Smooth muscle cell of the brain vasculature (primary cell): Measurements from ENCODE around the gene RBBP4.
A peak's percentile ranks its signal among the peaks of the same experiment; 100 is the strongest.
"Not testable (repeated sequence)": the region's sequence is repeated elsewhere in the genome, so short reads cannot be mapped to it uniquely, and the experiment has no call there.

ENCODE experiments used
- DNase-seq: peaks from one replicate; pipeline ENCODE4 v3.0.0-alpha.2; 2012; ENCODE audit warnings: low read depth, low spot score

The RBBP4 gene

DNA sequence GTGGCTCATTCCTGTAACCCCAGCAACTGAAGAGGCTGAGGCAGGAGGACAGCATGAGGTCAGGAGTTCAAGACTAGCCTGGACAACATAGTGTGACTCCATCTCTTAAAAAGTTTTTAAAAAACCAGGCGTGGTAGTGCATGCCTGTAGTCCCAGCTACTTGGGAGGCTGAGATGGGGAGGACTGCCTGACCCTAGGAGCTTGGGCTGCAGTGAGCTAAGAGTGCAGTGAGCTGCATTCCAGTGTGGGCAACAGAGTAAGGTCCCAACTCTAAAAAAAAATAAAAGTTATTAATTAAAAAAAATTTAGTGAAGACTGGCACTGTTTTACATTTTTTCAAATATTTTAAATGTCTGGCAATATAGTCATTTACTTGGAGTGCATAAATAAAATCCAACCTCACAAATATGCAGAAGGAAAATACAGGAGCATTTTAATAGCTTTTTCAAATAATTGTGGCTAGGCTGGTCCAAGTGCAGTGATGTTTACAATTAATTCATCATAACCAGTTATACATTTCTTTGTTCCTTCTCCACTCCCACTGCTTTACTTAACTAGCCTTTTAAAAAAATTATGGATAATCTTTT, 11.4 kb upstream of the RBBP4 start:
- no peak for DNase-seq

DNA sequence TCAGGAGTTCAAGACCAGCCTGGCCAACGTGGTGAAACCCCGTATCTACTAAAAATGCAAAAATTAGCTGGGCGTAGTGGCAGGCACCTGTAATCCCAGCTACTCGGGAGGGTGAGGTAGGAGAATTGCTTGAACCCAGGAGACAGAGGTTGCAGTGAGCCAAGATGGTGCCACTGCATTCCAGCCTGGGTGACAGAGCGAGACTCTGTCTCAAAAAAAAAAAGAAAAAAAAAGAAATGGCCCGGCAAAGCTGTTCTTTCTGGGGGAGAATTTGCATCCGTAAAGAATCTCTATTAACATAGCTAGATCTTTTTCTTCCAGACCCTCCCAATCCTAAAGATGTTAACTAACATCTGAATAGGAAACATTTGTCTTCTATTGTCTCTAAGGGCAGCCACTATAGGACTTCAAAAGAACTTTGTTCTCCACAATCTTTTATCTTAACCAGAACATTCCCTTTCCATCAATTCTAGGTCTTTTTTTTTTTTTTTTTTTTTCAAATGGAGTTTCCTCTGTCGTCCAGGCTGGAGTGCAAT, 8.6 kb upstream of the RBBP4 start:
- not testable (repeated sequence) for DNase-seq

DNA sequence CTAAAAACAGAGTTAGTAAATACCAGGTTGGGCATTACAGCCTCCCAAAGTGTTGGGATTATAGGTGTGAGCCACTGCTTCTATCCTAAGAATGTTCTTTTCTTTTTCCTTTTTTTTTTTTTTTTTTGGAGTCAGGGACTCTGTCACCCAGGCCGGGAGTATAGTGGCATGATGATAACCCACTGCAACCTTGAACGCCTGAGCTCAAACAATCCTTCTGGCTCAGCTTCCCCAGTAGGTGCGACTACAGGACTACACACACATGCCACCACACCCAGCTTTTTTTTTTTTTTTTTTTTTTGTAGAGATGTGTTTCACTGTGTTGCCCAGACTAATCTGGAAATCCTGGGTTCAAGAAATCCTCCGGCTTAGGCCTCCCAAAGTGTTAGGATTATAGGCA, 6.6 kb upstream of the RBBP4 start:
- DNase-seq: no peak

DNA sequence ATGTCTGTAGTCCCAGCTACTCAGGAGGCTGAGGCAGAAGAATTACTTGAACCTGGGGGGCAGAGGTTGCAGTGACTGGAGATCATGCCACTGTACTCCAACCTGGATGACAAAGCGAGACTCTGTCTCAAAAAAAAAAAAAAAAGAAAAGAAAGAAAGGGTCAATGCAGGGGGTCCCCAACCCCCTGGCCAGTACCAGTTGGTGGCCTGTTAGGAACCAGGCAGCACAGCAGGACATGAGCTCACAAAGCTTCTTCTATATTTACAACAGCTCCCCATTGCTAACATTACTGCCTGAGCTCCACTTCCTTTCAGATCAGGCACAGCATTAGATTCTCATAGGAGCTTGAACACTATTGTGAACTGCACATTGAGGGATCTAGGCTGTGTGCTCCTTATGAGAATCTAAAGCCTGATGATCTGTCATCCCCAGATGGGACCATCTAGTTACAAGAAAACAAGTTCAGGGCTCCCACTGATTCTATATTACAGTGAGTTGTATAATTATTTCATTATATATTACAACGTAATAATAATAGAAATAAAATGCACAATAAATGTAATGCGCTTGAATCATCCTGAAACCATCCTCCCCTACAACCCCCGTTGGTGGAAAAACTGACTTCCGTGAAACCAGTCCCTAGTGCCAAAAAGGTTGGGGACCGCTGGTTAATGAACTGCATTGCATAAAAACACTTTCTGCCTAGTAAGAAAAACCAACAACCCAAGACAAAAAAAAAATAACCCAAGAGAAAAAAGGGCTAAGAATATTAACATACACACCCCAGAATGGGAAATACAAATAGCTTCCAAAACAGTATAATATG, 3.5 kb upstream of the RBBP4 start:
- DNase-seq: no peak

DNA sequence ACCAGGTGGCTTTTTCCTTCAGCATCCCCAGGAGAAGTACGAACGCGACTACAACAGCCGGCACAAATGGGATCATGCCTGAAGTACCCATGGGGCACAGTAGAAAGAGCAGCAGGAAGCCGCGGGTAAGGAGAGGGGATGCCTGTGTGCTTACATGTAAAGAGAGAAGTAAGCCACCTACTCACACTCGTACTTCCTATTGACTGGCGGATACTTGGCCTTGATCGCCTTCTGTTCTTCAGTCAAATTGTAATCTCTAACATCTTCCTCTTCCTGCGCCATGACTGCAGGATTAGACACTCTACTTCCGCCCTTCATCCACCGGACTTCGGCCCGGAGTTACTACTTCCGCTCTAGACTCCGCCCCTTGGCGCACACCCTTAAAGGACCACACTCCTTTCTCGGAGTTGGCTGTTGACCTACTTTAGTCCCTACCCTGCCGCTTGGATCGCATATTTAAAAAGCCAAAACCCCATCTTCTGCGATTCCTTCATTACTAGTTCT, 708 bp upstream of the RBBP4 start, which contains the start of gene ZBTB8OS:
Gene ZBTB8OS (minus strand): TSS at position 303 of the 504 bp plus-strand sequence. CDS start 21 bp downstream, at position 282.
- DNase-seq: peak; percentile 82

DNA sequence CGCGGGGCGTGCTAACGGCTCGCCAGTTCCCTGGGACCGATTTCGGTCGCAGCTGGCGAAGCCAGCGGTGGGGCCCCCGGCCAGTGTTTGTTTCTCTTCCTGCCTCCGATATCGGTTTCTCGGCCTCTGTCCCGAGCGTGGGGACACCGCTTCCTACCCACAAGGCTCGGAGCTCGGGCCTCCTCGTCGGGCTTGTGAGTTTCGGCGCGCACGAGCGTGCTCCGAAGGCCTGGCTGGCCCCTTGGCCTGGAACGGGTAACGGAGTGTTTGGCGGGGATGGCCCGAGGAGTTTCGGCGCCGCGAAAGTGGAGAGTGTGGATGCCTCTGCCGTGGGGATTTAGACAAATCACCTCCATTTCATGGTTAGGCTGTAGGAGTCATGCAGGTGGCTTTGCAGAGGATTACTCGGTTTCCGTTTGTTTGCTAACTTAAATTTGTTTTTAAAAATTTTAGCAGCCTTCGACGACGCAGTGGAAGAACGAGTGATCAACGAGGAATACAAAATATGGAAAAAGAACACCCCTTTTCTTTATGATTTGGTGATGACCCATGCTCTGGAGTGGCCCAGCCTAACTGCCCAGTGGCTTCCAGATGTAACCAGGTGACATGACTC, 559 bp downstream of the RBBP4 start:
- DNase-seq: no peak

DNA sequence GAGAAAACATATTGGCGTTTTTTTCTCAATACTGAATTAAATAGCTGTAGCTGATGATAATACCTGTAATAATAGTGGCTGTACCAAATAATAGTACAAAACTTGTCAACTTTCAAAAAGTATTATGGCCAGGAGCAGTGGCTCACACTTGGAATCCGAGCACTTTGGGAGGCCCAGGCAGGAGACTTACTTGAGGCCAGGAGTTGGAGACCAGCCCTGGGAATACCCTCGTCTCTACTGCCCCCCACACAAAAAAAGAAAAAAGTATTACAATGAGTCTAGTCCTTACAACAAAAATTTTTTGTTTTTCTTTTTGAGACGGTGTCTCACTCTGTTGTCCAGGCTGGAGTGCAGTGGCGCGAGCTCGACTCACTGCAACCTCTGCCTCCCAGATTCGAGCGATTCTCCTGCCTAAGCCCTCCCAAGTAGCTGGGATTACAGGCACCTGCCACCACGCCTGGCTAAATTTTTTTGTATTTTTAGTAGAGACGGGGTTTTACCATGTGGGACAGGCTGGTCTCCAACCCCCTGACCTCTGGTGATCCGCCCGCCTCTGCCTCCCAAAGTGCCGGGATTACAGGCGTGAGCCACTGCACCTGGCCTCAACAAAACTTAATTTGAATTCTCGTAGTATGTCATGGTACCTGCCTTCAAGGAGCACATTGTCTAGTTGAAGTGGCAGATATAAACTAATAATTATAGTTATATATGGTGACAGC, 1.4 kb downstream of the RBBP4 start:
- DNase-seq: no peak

DNA sequence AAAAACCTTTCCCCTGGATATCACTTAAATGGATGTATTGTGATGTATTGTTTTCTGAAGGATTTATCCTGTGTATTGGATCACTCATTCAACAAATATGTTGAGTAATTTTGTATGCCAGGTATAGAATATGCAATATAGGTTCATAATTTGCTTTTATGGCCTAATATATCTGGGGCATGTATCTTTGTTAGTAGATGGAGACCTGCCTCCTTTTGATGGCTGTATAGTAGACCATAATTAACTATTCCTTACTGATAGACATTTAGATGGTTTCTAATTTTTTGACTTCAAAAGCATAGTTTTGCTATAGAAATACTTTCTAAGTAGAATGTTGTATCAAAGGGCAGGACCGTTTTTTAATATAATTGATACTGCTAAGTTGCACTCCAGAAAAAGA, 8.6 kb downstream of the RBBP4 start:
- no peak for DNase-seq

DNA sequence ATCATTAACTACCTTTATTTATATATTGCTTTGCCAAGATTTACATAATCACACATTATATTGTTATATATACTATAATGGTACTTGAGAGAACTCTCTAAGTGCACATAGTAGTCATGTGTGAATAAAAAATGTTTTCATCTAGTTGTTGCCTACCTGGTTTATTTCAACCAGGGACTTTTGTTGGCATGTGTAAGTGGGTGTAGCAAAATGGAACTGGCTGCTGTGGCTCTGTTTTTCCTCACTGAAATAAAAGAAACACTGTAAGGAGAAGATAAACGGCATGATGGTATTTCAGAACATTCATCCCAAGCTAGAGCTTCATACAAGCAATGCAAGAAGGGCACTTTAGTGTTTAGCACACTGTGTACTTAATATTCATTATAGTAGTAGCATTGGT, 14.9 kb downstream of the RBBP4 start:
- DNase-seq: no peak

DNA sequence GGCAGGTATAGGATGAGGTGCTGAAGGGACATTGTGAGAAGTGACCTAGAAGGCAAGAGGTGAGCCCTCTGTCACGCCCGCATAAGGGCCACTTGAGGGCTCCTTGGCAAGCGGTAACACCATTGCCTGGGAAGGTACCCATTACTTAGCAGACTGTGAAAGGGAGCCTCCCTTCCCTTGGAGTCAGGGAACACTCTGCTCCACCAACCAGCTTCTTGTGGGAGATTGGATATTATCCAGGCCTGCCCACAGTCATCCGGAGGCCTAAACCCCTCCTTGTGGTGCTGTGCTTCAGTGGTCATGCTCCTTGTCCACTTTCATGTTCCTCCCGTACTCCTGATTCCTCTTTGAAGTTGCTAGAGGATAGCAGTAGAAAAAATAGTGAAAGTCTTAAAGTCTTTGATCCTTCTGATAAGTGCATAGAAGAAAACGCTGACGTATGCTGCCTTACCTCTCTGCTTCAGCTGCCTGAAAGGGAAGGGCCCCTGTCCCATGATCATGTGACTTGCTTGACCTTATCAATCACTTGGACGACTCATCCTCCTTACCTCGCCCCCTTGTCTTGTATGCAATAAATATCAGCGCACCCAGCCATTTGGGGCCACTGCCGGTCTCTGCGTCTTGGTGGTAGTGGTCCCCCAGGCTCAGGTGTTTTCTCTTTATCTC, 16.0 kb downstream of the RBBP4 start:
- DNase-seq: no peak

DNA sequence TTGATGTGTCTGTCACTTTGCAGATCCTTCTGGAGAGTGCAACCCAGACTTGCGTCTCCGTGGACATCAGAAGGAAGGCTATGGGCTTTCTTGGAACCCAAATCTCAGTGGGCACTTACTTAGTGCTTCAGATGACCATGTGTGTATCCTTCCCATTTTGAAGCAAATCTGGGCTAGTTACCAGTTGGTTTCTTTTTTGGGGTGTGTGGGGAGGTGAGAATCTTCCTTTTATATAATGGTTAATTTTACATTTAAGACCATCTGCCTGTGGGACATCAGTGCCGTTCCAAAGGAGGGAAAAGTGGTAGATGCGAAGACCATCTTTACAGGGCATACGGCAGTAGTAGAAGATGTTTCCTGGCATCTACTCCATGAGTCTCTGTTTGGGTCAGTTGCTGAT, 17.7 kb downstream of the RBBP4 start:
- not testable (repeated sequence) for DNase-seq

DNA sequence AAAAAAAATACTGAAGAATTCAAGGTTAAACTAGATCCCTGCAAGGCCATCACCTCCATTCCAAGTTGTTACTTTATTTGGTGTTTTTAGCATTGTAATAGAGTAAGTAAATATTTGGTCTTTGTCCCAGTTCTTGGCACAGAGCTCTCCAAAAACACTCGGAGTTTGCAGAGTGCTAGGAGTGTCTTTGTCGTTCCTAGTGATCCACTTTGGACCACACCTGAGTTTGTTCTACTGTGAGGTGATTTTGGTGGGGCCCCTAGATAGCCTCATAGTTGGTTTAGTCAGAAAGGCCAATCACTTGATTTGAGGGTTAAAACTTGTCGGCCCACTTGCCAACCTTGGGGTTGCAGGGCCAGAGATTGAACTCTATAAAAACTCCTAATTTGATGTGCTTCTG, 25.9 kb downstream of the RBBP4 start:
- DNase-seq: no peak

DNA sequence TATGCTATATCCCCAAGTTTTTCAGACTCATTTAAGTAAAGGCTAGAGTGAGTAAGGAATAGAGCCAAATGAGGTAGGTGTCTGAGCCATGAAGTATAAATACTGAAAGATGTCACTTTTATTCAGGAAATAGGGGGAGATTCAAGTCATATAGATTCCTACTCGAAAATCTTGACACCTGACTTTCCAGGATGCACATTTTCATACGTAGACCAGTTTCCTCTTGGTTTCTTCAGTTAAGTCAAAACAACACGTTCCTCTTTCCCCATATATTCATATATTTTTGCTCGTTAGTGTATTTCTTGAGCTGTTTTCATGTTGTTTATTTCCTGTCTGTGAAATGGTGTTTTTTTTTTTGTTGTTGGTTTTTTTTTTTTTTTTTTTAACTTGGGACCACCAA, 29.0 kb downstream of the RBBP4 start:
- not testable (repeated sequence) for DNase-seq

DNA sequence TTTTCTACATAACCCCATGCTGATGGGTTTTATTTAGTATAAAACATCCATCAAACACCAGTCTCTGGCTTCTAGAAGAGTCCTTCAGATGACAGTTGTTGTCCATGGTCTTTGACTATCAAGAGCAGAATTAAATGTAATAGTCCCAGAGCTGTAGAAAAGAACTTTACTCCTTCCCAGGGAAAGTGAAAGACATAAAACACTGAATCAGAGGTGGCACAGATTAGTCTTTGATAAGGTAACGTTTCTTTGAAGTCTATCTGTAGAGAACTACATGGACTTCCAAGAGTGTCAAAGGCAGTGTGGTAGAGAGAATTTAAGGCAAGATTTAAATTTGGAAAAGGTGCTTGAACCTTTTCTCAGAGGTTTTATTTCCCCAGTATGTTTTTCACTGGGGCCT, 29.6 kb downstream of the RBBP4 start:
- DNase-seq: no peak

DNA sequence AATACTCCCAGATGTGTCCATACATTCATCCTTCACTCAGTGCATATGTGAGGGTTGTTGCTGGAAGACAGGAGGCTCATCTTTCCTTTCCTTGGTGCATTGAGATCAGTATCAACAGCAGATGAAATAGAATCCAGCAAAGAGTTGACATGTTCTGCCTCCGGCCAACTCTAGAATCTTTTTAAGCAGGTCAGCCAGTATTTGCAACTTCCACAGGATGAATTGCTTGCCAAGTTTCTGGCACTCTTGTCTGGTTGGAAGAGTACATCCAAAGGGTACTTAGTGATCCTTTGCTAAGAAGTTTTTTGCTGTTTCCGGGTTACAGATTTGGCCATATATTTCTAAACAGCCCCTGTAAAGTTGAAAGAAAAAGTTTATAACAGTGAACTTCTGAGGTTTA, 30.5 kb downstream of the RBBP4 start:
- DNase-seq: no peak

DNA sequence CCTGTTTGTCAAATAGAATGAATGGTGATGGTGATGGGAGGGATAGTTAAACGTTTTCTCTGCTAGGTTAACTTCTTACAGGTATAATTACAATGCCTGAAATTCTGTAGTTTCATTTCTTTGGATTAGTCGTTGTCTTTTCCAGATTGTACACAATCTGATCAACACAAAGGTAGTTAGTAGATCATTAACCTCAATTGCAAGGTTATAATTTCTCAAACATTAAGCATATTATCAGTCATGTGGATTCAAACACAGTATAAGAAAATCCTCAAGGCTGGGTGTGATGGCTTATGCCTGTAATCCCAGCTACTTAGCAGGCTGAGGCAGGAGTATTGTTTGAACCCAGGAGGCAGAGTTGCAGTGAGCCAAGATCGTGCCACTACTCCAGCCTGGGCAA, 31.0 kb downstream of the RBBP4 start:
- DNase-seq: no peak

DNA sequence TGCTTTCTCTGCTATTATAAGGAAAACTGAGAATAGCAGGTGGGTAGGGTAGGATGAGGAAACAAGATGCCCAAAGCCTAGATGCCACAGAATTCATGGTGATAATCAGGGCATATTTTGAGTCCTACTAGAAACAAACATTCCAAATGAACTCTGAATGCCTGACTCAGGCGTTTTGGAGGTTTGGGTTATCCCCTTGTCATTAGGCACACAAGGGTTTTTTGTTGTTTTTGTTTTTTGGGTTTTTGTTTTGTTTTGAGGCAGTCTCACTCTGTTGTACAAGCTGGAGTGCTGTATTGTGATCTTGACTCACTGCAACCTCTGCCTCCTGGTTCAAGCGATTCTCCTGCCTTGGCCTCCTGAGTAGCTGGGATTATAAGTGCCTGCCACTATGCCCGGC, 32.4 kb downstream of the RBBP4 start:
- no peak for DNase-seq

DNA sequence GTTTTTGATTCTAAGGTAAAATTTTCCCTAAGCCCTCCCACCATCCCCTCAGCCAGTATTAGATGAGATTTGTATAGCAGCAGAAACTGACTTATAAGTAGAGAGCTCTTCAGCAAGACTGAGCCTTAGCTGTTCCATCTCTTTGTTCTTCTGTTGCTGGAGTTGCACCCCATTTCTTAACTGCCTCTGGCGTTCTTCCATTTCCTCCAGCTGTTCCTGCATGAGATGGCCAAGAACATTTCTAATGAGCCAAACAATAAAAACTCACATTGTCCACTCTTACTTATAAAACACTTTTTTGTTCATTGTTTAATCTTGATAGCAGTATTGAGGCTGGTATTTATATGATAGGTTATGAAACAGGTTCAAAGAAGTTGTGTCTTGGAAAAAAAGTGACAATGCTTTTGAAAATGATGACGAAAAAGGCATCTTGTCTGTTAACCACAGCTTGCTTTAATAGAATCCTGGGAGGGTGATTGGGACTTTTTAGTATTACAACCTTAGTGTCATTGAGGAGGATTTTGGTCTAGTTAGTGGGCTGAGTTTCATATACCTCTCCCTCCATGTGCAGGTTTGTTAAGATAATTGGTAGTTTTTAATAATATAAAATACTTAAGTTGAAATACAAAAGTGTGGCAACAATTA, 33.3 kb downstream of the RBBP4 start:
- no peak for DNase-seq

DNA sequence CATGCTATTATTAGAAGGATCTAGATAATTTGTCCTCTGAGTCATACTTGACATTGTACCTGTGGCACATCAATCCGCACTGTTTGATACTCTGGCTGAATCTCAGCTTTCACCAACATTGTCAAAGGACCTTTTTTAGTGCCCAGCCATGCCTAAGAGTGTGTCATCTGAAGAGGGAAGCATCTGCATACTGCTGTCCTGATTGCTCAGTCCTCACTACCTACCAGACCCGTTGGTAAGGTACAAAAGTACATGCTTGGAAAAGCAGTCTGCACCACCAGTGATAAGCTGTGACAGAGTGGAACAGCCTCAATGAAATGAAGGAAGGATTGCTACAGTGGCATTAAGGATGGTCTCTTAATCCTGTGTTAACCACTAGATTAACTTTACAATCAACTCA, 34.5 kb downstream of the RBBP4 start:
- DNase-seq: no peak

DNA sequence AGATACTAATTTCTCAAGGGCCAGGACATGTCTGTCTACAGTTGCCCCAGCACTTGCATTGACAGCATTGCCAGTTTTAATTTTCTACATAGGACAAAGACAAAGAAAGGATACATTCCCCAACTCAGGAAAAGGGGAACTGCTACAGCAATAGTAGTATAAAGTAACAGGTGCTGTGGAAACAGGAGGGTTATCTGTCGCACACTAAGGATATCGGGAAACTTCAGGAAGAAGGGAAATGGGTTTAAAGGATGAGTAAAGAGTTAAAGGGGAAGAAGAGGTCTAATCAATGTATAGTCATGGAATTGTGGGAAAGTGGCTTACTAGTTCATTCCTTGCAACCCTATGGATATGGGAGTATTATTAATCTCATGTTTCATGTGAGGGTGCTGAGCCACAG, 35.4 kb downstream of the RBBP4 start:
- no peak for DNase-seq
